Liver (tissue), 9 donors: ENCODE measurements around the gene SGMS1. TPM values are rescaled to one million over a fixed set of nuclear protein-coding genes. Genes with fewer than 3 reads are reported as not detected.

ENCODE experiments used
- DNase-seq: peaks from one replicate; pipeline ENCODE4 v3.0.0-alpha.2; 2017; ENCODE audit warnings: low spot score
- H3K27ac ChIP-seq, 2 donors: one replicate each; pipeline ENCODE4 v1.7.0; 2013; ENCODE audit warnings: inconsistent platforms in 2 of 2, low read length in 2 of 2, control low read depth in 1 of 2, low read depth in 1 of 2, mild to moderate bottlenecking in 1 of 2
- H3K27me3 ChIP-seq, 4 donors: one replicate each; pipeline versions ENCODE4 v1.6.1 to v1.7.0; 2013; ENCODE audit warnings: low read length in 3 of 4, inconsistent platforms in 1 of 4, mild to moderate bottlenecking in 1 of 4, moderate library complexity in 1 of 4; ENCODE audit not compliant: control insufficient read depth in 4 of 4, insufficient read depth in 4 of 4
- H3K36me3 ChIP-seq, 4 donors: one replicate each; pipeline versions ENCODE4 v1.6.1 to v1.7.0; 2013; ENCODE audit warnings: low read length in 3 of 4, mild to moderate bottlenecking in 3 of 4, low read depth in 1 of 4, moderate library complexity in 1 of 4; ENCODE audit not compliant: control insufficient read depth in 4 of 4, insufficient read depth in 3 of 4
- H3K4me1 ChIP-seq, 4 donors: one replicate each; pipeline versions ENCODE4 v1.6.1 to v1.7.0; 2013; ENCODE audit warnings: low read length in 3 of 4, mild to moderate bottlenecking in 3 of 4, moderate library complexity in 1 of 4; ENCODE audit not compliant: control insufficient read depth in 4 of 4, insufficient read depth in 4 of 4
- H3K4me3 ChIP-seq, 3 donors: one replicate each; pipeline versions ENCODE4 v1.6.1 to v1.7.0; 2013; ENCODE audit warnings: low read length in 3 of 3, control low read depth in 1 of 3, low read depth in 1 of 3, mild to moderate bottlenecking in 1 of 3
- H3K9ac ChIP-seq, 2 donors: one replicate each; pipeline ENCODE4 v1.7.0; 2013; ENCODE audit warnings: low read length in 2 of 2, mild to moderate bottlenecking in 2 of 2, moderate library complexity in 2 of 2, control low read depth in 1 of 2, low read depth in 1 of 2
- H3K9me3 ChIP-seq, 4 donors: one replicate each; pipeline versions ENCODE4 v1.6.1 to v1.7.0; 2013; ENCODE audit warnings: low read length in 3 of 4; ENCODE audit not compliant: control insufficient read depth in 4 of 4
- CTCF ChIP-seq: fragments of 150-350 bp; IDR thresholded peaks from 2 replicates; pipeline ENCODE4 v1.5.1; 2017; ENCODE audit warnings: improper control_type of control experiment, low read depth, low read length; ENCODE audit not compliant: missing input control
- EGR1 ChIP-seq, 2 donors: IDR thresholded peaks; 2 replicates each; pipeline ENCODE4 v1.6.1; 2016 to 2018; ENCODE audit warnings: antibody characterized with exemption in 2 of 2, low read depth in 2 of 2
- FOXA1 ChIP-seq: IDR thresholded peaks from 2 replicates; pipeline ENCODE4 v1.6.1; 2016; ENCODE audit warnings: antibody characterized with exemption
- FOXA2 ChIP-seq: IDR thresholded peaks from 2 replicates; pipeline ENCODE4 v1.6.1; 2016; ENCODE audit warnings: antibody characterized with exemption
- GABPA ChIP-seq, 2 donors: IDR thresholded peaks in 1 of 2; conservative IDR thresholded peaks in 1 of 2; 2 replicates each; pipeline ENCODE4 v1.6.1; 2016; ENCODE audit warnings: antibody characterized with exemption in 2 of 2, mild to moderate bottlenecking in 1 of 2, moderate library complexity in 1 of 2
- HNF4A ChIP-seq, 2 donors: conservative IDR thresholded peaks; 2 replicates each; pipeline ENCODE4 v1.6.1; 2016; ENCODE audit warnings: antibody characterized with exemption in 2 of 2, mild to moderate bottlenecking in 2 of 2
- HNF4G ChIP-seq: IDR thresholded peaks from 2 replicates; pipeline ENCODE4 v1.6.1; 2016; ENCODE audit warnings: antibody characterized with exemption
- JUND ChIP-seq, 2 donors: IDR thresholded peaks; 2 replicates each; pipeline ENCODE4 v1.6.1; 2016; ENCODE audit warnings: antibody characterized with exemption in 2 of 2
- MAX ChIP-seq: IDR thresholded peaks from 2 replicates; pipeline ENCODE4 v1.6.1; 2016; ENCODE audit warnings: antibody characterized with exemption
- NR2F2 ChIP-seq: IDR thresholded peaks from 2 replicates; pipeline ENCODE4 v1.6.1; 2016; ENCODE audit warnings: antibody characterized with exemption
- RAD21 ChIP-seq, 2 donors: IDR thresholded peaks; 2 replicates each; pipeline ENCODE4 v1.6.1; 2016; ENCODE audit warnings: antibody characterized with exemption in 2 of 2, mild to moderate bottlenecking in 2 of 2
- RXRA ChIP-seq, 2 donors: IDR thresholded peaks; 2 replicates each; pipeline ENCODE4 v1.6.1; 2017 to 2018; ENCODE audit warnings: antibody characterized with exemption in 2 of 2, mild to moderate bottlenecking in 1 of 2
- SP1 ChIP-seq: IDR thresholded peaks from 2 replicates; pipeline ENCODE4 v1.6.1; 2018; ENCODE audit warnings: antibody characterized with exemption, mild to moderate bottlenecking
- TAF1 ChIP-seq: conservative IDR thresholded peaks from 2 replicates; pipeline ENCODE4 v1.6.1; 2016; ENCODE audit warnings: antibody characterized with exemption, mild to moderate bottlenecking
- YY1 ChIP-seq: IDR thresholded peaks from 2 replicates; pipeline ENCODE4 v1.6.1; 2016; ENCODE audit warnings: antibody characterized with exemption, mild to moderate bottlenecking
- ZBTB33 ChIP-seq: IDR thresholded peaks from 2 replicates; pipeline ENCODE4 v1.6.1; 2016; ENCODE audit warnings: antibody characterized with exemption
- WGBS: extraction: QIAGEN DNeasy Blood & Tissue Kit; methylation state at CpG from one replicate; pipeline ENCODE4 v1.1.7; 2013; 5-methylcytosine and 5-hydroxymethylcytosine counted together
- polyA plus RNA-seq, 2 donors: library from polyadenylated mRNA; stranded (reverse) in 1 of 2; unstranded in 1 of 2; fragments of 200-250 nt in 1 of 2; fragments of >200 nt in 1 of 2; fragmentation: Nextera tagmentation in 1 of 2; extraction: Ambion mirVana in 1 of 2; gene quantifications; one replicate each; pipeline versions ENCODE4 v1.2.1 to v1.2.3, GENCODE V29; 2013 to 2015
- total RNA-seq, 2 donors: library from RNA; depleted of rRNA; stranded (reverse); fragments of >200 nt; gene quantifications; one replicate each; pipeline ENCODE4 v1.2.3, GENCODE V29; 2014
- TF ChIP-seq, protein P1 (sequence below): IDR thresholded peaks from 2 replicates; pipeline ENCODE4 v1.6.1; 2016; ENCODE audit warnings: antibody characterized with exemption
- TF ChIP-seq, protein P2 (sequence below): IDR thresholded peaks from 2 replicates; pipeline ENCODE4 v1.6.1; 2016; ENCODE audit warnings: antibody characterized with exemption, mild to moderate bottlenecking
- donor health status: healthy.
- donor health status: healthy.
- donor health status: healthy.
- donor health status: healthy.
- donor health status: healthy.

SGMS1 gene
- total and polyA plus RNA-seq, 4 donors, result 6.8 to 98.2 (median 21.1) TPM

GRCh38 chr10:50309342-50309741 lies 314.4 kb downstream of the SGMS1 start (continued):
- TF ChIP-seq ZBTB33, result no peak
- TF ChIP-seq SP1, result no peak
- TF ChIP-seq GABPA (IDR thresholded peaks at IDR 0.05 in 1 of 2, conservative IDR thresholded peaks at IDR 0.05 in 1 of 2), result no peak
- TF ChIP-seq, protein P1, sequence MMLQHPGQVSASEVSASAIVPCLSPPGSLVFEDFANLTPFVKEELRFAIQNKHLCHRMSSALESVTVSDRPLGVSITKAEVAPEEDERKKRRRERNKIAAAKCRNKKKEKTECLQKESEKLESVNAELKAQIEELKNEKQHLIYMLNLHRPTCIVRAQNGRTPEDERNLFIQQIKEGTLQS, result no peak
- TF ChIP-seq YY1, result no peak
- TF ChIP-seq EGR1 (IDR thresholded peaks at IDR 0.05; ENCODE audit: low read depth in 2 of 2), result no peak
- no peak for TF ChIP-seq FOXA1
- TF ChIP-seq NR2F2, result no peak
- no peak for TF ChIP-seq RXRA (IDR thresholded peaks at IDR 0.05)
- TF ChIP-seq HNF4A (conservative IDR thresholded peaks at IDR 0.05), result no peak

DNA sequence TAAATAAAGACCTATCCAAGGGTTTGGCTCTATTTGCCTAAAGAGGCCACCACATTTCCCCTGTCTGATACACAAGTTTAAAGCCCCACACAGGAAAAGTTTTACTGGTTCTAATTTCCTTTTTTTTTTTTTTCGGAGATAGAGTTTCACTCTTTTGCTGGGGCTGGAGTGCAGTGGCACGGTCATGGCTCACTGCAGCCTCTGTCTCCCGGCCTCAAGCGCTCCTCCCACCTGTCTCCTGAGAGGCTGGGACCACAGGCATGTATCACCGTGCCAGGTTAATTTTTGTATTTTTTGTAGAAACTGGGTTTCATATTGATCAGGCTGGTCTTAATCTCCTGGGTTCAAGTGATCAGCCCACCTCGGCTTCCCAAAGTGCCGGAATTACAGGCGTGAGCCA lies 319.1 kb downstream of the SGMS1 start:
- H3K9me3 ChIP-seq, result no peaks in the 10 kb centered on the region
- no peak overlapping the region for H3K27ac ChIP-seq
- 98% methylated on average over 8 of the region's 8 CpGs for WGBS
- no peaks in the 10 kb centered on the region for H3K27me3 ChIP-seq
- H3K36me3 ChIP-seq, result peaks cover 5 to 25% (median 15%) of the 10 kb centered on the region in 4 donors
- no peak for DNase-seq
- TF ChIP-seq HNF4G (no peak), GABPA (IDR thresholded peaks at IDR 0.05 in 1 of 2, conservative IDR thresholded peaks at IDR 0.05 in 1 of 2) (no peak), JUND (IDR thresholded peaks at IDR 0.05) (no peak), FOXA2 (no peak), MAX (no peak), RAD21 (IDR thresholded peaks at IDR 0.05) (no peak), HNF4A (conservative IDR thresholded peaks at IDR 0.05) (no peak), ZBTB33 (no peak), RXRA (IDR thresholded peaks at IDR 0.05) (no peak), NR2F2 (no peak), CTCF (no peak), TAF1 (no peak), EGR1 (IDR thresholded peaks at IDR 0.05; ENCODE audit: low read depth in 2 of 2) (no peak), YY1 (no peak), FOXA1 (no peak), SP1 (no peak)
- TF ChIP-seq, protein P2, sequence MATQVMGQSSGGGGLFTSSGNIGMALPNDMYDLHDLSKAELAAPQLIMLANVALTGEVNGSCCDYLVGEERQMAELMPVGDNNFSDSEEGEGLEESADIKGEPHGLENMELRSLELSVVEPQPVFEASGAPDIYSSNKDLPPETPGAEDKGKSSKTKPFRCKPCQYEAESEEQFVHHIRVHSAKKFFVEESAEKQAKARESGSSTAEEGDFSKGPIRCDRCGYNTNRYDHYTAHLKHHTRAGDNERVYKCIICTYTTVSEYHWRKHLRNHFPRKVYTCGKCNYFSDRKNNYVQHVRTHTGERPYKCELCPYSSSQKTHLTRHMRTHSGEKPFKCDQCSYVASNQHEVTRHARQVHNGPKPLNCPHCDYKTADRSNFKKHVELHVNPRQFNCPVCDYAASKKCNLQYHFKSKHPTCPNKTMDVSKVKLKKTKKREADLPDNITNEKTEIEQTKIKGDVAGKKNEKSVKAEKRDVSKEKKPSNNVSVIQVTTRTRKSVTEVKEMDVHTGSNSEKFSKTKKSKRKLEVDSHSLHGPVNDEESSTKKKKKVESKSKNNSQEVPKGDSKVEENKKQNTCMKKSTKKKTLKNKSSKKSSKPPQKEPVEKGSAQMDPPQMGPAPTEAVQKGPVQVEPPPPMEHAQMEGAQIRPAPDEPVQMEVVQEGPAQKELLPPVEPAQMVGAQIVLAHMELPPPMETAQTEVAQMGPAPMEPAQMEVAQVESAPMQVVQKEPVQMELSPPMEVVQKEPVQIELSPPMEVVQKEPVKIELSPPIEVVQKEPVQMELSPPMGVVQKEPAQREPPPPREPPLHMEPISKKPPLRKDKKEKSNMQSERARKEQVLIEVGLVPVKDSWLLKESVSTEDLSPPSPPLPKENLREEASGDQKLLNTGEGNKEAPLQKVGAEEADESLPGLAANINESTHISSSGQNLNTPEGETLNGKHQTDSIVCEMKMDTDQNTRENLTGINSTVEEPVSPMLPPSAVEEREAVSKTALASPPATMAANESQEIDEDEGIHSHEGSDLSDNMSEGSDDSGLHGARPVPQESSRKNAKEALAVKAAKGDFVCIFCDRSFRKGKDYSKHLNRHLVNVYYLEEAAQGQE, result no peak
- TF ChIP-seq, protein P1, result no peak
- no peak overlapping the region for H3K4me3 ChIP-seq
- no peaks in the 10 kb centered on the region for H3K4me1 ChIP-seq
- H3K9ac ChIP-seq, result no peak overlapping the region
